Measurements from ENCODE around the gene RHPN2. TPM values are rescaled to one million over a fixed set of nuclear protein-coding genes. Genes with fewer than 3 reads are reported as not detected.
"Not testable (repeated sequence)": the region's sequence is repeated elsewhere in the genome, so short reads cannot be mapped to it uniquely, and the experiment has no call there.

RHPN2 gene
- total RNA-seq, 1 donor from 2014 or later: 1.6 TPM

DNA sequence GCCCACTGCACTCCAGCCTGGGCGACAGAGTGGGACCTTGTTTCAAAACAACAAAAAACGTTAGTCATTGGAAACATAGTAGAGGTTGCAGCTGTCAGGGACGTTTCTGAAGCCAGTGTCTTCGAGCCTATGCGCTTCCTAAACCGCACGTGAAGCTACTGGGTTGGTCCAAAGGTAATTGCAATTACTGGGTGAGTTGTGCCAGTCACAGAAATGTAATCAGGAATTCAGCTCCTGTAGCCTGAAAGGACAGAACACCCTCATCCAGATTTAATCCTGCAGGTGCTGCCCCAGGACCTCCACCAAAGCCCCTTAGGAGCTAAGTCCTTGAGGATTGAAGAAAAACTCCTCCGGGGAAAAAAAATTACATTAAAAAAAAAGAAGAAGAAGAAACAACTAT is 2.4 kb upstream of the RHPN2 start:
- no peak for DNase-seq (ENCODE audit: low spot score in 2 of 2)
- no peak for FAIRE-seq

DNA sequence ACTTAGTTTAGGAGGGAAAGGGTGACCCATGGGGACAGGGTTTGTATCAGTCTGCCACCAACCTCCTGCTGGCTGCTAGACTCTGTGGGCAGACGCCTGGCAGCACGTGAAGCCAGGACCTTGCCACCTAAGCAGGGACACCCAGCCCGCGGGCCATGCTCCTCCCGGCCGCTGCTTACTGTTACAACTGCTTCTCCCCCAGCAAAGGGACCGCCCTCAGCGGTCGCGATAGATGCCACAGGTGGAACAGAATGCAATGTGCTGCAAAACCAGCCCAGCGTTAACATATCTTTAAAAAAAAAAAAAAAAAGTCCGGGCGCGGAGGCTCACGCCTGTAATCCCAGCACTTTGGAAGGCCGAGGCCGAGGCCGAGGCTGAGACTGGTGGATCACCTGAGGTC is 1.9 kb upstream of the RHPN2 start:
- no peak for DNase-seq (ENCODE audit: low spot score in 2 of 2)
- FAIRE-seq: no peak

GRCh38 chr19:33064458-33064791 is 263 bp downstream of the RHPN2 start:
- DNase-seq (ENCODE audit: low spot score in 2 of 2) (no peak), FAIRE-seq (no peak)

GRCh38 chr19:33063753-33064457 is 783 bp downstream of the RHPN2 start:
- no peak for DNase-seq (ENCODE audit: low spot score in 2 of 2)
- no peak for FAIRE-seq

DNA sequence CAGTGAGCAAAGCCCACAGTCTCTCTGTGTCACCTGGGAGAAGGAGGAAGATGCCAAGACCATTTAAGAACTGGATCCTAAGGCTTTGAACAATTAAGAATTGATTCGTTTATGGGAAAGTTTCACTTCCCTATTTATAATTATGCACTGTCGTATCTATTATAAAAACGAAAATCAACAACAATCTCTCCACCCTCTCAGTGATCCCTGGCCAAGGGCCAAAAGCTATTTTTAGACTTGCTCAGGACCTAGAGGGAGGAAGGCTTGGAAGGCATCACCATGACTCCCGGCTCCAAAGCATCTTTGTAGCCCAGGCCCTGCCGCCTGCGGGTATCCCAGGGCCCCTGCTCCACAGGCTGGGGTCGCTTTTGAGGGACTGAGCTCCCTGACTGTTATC is 1.3 kb downstream of the RHPN2 start:
- DNase-seq (ENCODE audit: low spot score in 2 of 2): no peak
- FAIRE-seq: no peak

GRCh38 chr19:33062902-33063301 is 1.8 kb downstream of the RHPN2 start:
- DNase-seq (ENCODE audit: low spot score in 2 of 2) (no peak), FAIRE-seq (no peak)

DNA sequence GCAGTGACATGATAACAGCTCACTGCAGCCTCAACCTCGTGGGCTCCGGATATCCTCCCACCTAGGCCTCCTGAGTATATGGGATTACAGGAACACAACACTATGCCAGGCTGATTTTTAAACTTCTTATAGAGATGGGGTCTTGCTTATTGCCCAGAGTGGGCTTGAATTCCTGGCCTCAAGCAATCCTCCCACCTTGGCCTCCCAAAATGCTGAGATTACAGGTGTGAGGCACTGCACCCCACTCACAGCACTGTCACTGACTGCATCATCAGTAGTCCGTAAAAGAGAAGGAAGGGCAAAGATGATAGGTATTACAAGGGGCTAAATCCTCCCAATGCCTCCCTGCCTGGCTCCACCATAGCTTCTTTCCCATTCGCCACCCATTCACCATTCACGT is 4.1 kb downstream of the RHPN2 start:
- no peak for FAIRE-seq

GRCh38 chr19:33055718-33056117 is 9.0 kb downstream of the RHPN2 start:
- FAIRE-seq: no peak
- no peak for DNase-seq (ENCODE audit: low spot score in 2 of 2)

More for the DNA sequence above, 4.1 kb downstream of the RHPN2 start:
- DNase-seq (ENCODE audit: low spot score in 2 of 2): no peak

- no peak for FAIRE-seq
Observed at GRCh38 chr19:33054623-33055022, 10.1 kb downstream of the RHPN2 start.

DNA sequence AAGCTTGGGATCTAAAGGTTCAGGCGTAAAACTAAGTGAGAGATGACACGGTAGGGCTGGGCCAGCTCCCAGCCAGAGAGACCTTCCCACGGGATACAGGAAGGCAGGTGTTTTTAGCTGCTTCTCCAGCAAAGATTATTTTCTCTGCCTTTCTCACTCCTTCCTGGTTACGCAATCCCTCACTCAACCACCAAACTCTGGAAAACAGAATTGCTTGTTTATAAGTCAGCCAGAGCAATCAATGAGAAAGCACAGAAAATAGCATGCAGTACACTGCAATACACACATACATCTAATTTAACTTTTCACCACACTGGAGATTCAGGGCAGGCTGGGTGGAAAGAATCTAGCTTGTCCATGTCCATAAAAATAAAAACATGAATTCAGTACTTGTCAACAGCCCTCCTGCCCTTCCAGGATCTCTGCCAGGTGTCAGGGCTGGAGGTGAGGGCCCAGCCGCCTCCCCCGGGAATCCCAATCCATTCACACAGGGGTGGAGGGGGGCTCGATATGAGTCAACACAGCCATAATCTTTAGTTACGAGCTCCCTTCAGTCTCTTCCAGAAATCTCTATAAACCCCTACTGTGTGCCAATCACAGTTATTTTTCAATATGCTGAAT is 12.2 kb downstream of the RHPN2 start:
- FAIRE-seq (no peak), DNase-seq (ENCODE audit: low spot score in 2 of 2) (no peak)

More at GRCh38 chr19:33054623-33055022, 10.1 kb downstream of the RHPN2 start:
- DNase-seq (ENCODE audit: low spot score in 2 of 2): no peak

GRCh38 chr19:33050110-33050509 is 14.6 kb downstream of the RHPN2 start:
- no peak for FAIRE-seq
- DNase-seq (ENCODE audit: low spot score in 2 of 2): no peak

- no peak for FAIRE-seq
- no peak for DNase-seq (ENCODE audit: low spot score in 2 of 2)
Observed at GRCh38 chr19:33048806-33049676, 15.6 kb downstream of the RHPN2 start.

DNA sequence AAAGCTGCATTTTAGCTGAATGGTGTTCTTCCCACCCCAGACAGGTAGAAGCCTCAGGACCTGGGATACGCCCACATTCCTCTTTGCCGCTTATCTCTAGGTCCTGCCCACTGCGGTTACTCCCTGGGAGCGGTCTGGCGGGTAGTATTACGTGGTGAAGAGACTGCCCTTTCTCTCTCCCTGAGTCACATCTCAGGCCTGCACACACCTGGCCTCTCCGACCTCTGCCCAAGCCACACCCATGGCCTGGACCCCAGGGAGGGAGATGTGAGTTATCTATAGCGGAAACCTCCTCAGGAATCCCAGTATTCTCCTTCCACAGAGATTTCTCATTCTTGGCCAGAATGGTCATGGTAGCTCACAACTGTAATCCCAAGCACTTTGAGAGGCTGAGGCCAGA is 17.3 kb downstream of the RHPN2 start:
- no peak for FAIRE-seq
- DNase-seq (ENCODE audit: low spot score in 2 of 2): no peak

GRCh38 chr19:33041828-33042160 is 22.9 kb downstream of the RHPN2 start:
- DNase-seq (ENCODE audit: low spot score in 2 of 2); FAIRE-seq: not testable (repeated sequence)

- no peak for DNase-seq (ENCODE audit: low spot score in 2 of 2)
- no peak for FAIRE-seq
Observed at GRCh38 chr19:33040994-33041827, 23.5 kb downstream of the RHPN2 start.

DNA sequence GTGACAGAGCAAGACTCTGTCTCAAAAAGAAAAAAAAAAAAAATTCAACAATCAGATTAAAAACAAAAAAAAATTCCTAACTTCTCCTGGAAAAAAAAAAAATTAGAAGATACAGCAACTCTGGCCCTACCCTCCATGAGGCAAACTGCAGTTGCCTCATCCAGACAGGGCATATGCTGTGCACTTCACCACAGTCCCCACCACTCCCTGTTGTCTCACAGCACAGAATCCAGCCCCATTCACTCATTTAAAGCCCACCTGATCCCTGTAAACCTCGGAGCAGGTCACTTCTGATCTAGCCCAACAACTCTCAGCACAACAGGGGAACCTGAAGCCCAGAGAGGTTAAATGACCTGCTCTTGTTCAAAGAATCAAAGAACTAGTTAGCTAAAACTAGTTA is 24.9 kb downstream of the RHPN2 start:
- no peak for DNase-seq (ENCODE audit: low spot score in 2 of 2)
- FAIRE-seq: no peak

DNA sequence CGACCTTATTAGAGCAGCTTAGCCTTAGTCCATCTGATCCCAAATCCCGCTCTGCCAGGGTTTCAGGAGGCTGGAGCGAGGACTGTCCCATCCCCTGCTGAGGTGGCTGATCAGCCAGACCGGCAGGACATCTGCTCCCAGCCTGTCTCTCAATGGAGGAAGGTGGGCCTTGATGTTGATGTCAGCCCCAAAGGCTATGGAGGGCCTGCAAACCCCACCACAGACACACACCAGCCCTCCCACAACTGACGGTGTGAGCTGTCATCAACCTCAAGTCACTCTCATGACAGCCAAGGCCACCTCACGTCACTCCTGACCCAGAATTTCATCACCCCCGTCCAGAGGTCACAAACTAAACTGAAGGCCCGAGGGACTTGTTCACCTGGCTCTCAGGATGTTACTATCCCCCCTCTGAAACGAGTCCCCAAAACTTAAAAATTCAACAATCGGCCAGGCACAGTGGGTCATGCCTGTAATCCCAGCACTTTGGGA is 25.5 kb downstream of the RHPN2 start:
- no peak for FAIRE-seq
- DNase-seq (ENCODE audit: low spot score in 2 of 2): no peak

DNA sequence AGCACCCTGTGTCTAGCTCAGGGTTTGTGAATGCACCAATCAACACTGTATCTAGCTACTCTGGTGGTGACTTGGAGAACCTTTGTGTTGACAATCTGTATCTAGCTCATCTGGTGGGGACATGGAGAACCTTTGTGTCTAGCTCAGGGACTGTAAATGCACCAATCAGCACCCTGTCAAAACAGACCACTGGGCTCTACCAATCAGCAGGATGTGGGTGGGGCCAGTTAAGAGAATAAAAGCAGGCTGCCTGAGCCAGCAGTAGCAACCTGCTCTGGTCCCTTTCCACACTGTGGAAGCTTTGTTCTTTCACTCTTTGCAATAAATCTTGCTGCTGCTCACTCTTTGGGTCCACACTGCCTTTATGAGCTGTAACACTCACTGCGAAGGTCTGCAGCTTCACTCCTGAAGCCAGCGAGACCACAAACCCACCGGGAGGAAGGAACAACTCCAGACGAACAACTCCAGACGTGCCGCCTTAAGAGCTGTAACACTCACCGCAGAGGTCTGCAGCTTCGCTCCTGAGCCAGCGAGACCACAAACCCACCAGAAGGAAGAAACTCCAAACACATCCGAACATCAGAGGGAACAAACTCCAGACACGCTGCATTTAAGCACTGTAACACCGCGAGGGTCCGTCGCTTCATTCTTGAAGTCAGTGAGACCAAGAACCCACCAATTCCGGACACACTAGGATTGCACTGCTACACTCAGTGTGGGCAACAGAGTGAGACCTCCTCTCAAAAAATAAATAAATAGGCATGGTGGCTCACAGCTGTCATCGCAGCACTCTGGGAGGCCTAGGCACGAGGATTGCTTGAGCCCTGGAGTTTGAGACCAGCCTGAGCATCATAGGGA is 27.3 kb downstream of the RHPN2 start:
- DNase-seq (ENCODE audit: low spot score in 2 of 2); FAIRE-seq: not testable (repeated sequence)

- not testable (repeated sequence) for FAIRE-seq; DNase-seq (ENCODE audit: low spot score in 2 of 2)
Observed at GRCh38 chr19:33036370-33037167, 28.1 kb downstream of the RHPN2 start.
